SK-N-SH (cell line): ENCODE measurements around the gene CCDC81. TPM values are rescaled to one million over a fixed set of nuclear protein-coding genes. Genes with fewer than 3 reads are reported as not detected.

Source experiments
- CTCF ChIA-PET: fragments of 300-600, 350-600 bp; formaldehyde crosslinking; extraction: SDS; loops from one replicate; lab custom pipeline; 2021; lab: Yijun Ruan, JAX
- POLR2A ChIA-PET: fragments of 350-600 bp; sonication (Branson Sonifier 250); formaldehyde crosslinking; extraction: SDS; loops from one replicate; lab custom pipeline; 2020; ENCODE audit warnings: antibody characterized with exemption, inconsistent platforms; lab: Yijun Ruan, JAX
- DNase-seq: peaks from one replicate; pipeline ENCODE4 v3.0.0; 2012
- H2AFZ ChIP-seq: fragments of 200-600 bp; sonication (generic); 2 replicates; pipeline ENCODE4 v1.8.1; 2016; ENCODE audit warnings: antibody characterized with exemption, mild to moderate bottlenecking, low read depth
- H3F3A ChIP-seq: fragments of 200-600 bp; sonication (generic); replicated peaks from 2 replicates; pipeline ENCODE3; 2016; ENCODE audit warnings: antibody characterized with exemption, mild to moderate bottlenecking; ENCODE audit not compliant: insufficient read depth
- H3K27ac ChIP-seq, 2 experiments: fragments of 200-500 bp in 1 of 2; fragments of 200-600 bp in 1 of 2; sonication (Bioruptor generic) in 1 of 2; sonication (generic), shearing (Covaris generic) in 1 of 2; 2 replicates each; pipeline versions ENCODE4 v1.5.1 to v1.6.1; 2014 to 2016; ENCODE audit warnings: low read depth in 2 of 2, inconsistent platforms in 1 of 2, low read length in 1 of 2, mild to moderate bottlenecking in 1 of 2, mixed read lengths in 1 of 2
- H3K27me3 ChIP-seq: fragments of 200-600 bp; sonication (generic), shearing (Covaris generic); 2 replicates; pipeline ENCODE4 v1.6.1; 2016; ENCODE audit warnings: mixed run types; ENCODE audit not compliant: insufficient read depth
- H3K36me3 ChIP-seq, 2 experiments: fragments of 200-500 bp in 1 of 2; fragments of 200-600 bp in 1 of 2; sonication (Bioruptor generic) in 1 of 2; sonication (generic) in 1 of 2; replicated peaks in 1 of 2; 2 replicates each; pipeline versions ENCODE3 to v1.5.1; 2014 to 2016; ENCODE audit warnings: low read length in 1 of 2, mild to moderate bottlenecking in 1 of 2; ENCODE audit not compliant: insufficient read depth in 2 of 2, control insufficient read depth in 1 of 2
- H3K4me1 ChIP-seq, 2 experiments: fragments of 200-500 bp in 1 of 2; fragments of 200-600 bp in 1 of 2; sonication (Bioruptor generic) in 1 of 2; sonication (generic), shearing (Covaris generic) in 1 of 2; 2 replicates each; pipeline versions ENCODE4 v1.5.1 to v1.6.1; 2014 to 2016; ENCODE audit warnings: low read depth in 1 of 2, low read length in 1 of 2, mixed run types in 1 of 2; ENCODE audit not compliant: insufficient read depth in 2 of 2, control insufficient read depth in 1 of 2
- H3K4me2 ChIP-seq: fragments of 200-600 bp; sonication (generic), shearing (Covaris generic); 2 replicates; pipeline ENCODE4 v1.6.1; 2017; ENCODE audit warnings: mixed run types
- H3K4me3 ChIP-seq, 2 experiments: fragments of 200-500 bp in 1 of 2; fragments of 200-600 bp in 1 of 2; sonication (Bioruptor generic) in 1 of 2; sonication (generic), shearing (Covaris generic) in 1 of 2; 2 replicates each; pipeline versions ENCODE4 v1.5.1 to v1.8.1; 2014 to 2016; ENCODE audit warnings: low read depth in 2 of 2, inconsistent platforms in 1 of 2, low read length in 1 of 2, mild to moderate bottlenecking in 1 of 2, mixed read lengths in 1 of 2, moderate library complexity in 1 of 2
- H3K79me2 ChIP-seq: fragments of 200-600 bp; sonication (generic); 2 replicates; pipeline ENCODE4 v1.8.1; 2017; ENCODE audit warnings: mild to moderate bottlenecking; ENCODE audit not compliant: insufficient read depth
- H3K9ac ChIP-seq: fragments of 200-600 bp; sonication (generic); 2 replicates; pipeline ENCODE4 v1.6.1; 2017; ENCODE audit warnings: mixed run types
- H3K9me2 ChIP-seq: fragments of 200-600 bp; sonication (generic); 2 replicates; pipeline ENCODE4 v1.6.1; 2017; ENCODE audit warnings: mixed run types
- H3K9me3 ChIP-seq: fragments of 200-600 bp; sonication (generic); 2 replicates; pipeline ENCODE4 v1.6.1; 2017; ENCODE audit warnings: mixed run types, mild to moderate bottlenecking, moderate library complexity
- H4K20me1 ChIP-seq: fragments of 200-600 bp; sonication (generic); 2 replicates; pipeline ENCODE4 v1.6.1; 2017; ENCODE audit warnings: mild to moderate bottlenecking, mixed run types; ENCODE audit not compliant: insufficient read depth
- ELF1 ChIP-seq: IDR thresholded peaks from 2 replicates; pipeline ENCODE4 v1.4.0; 2012
- EP300 ChIP-seq, 2 experiments: IDR thresholded peaks; 2 replicates each; pipeline versions ENCODE4 v1.4.0 to v1.6.1; 2012; ENCODE audit warnings: borderline replicate concordance in 1 of 2, low read depth in 1 of 2, low read length in 1 of 2
- EZH2phosphoT487 ChIP-seq: fragments of 200-600 bp; sonication (generic); IDR thresholded peaks from 2 replicates; pipeline ENCODE4 v1.6.1; 2017; ENCODE audit warnings: low read depth, mixed run types, mild to moderate bottlenecking, antibody characterized with exemption, moderate library complexity, borderline replicate concordance
- GABPA ChIP-seq: IDR thresholded peaks from 2 replicates; pipeline ENCODE4 v1.4.0; 2012; ENCODE audit warnings: low read depth, mild to moderate bottlenecking
- GATA2 ChIP-seq: sonication (generic); formaldehyde crosslinking; IDR thresholded peaks from 2 replicates; pipeline ENCODE4 v1.5.0; 2020; ENCODE audit warnings: mild to moderate bottlenecking, missing genetic modification reagents
- JUND ChIP-seq: IDR thresholded peaks from 2 replicates; pipeline ENCODE4 v1.4.0; 2012
- MXI1 ChIP-seq: IDR thresholded peaks from 2 replicates; pipeline ENCODE4 v1.6.1; 2012; ENCODE audit warnings: mild to moderate bottlenecking, low read depth, low read length, improper control_type of control experiment
- PBX3 ChIP-seq: IDR thresholded peaks from 2 replicates; pipeline ENCODE4; 2012
- POLR2AphosphoS5 ChIP-seq: IDR thresholded peaks from 2 replicates; pipeline ENCODE4 v1.6.1; 2012; ENCODE audit warnings: low read depth, low read length
- RFX5 ChIP-seq: IDR thresholded peaks from 2 replicates; pipeline ENCODE4 v1.6.1; 2012; ENCODE audit warnings: mild to moderate bottlenecking, improper control_type of control experiment, low read length
- SMC3 ChIP-seq: IDR thresholded peaks from 2 replicates; pipeline ENCODE4 v1.6.1; 2012; ENCODE audit warnings: low read depth, low read length, improper control_type of control experiment
- TAF1 ChIP-seq: IDR thresholded peaks from 2 replicates; pipeline ENCODE4 v1.6.1; 2012; ENCODE audit warnings: low read depth, mild to moderate bottlenecking, low read length, moderate library complexity, borderline replicate concordance
- TCF12 ChIP-seq: IDR thresholded peaks from 2 replicates; pipeline ENCODE4 v1.4.0; 2012
- TEAD4 ChIP-seq: IDR thresholded peaks from 2 replicates; pipeline ENCODE4 v1.4.0; 2012; ENCODE audit warnings: mild to moderate bottlenecking, borderline replicate concordance; ENCODE audit not compliant: insufficient read depth
- USF1 ChIP-seq: IDR thresholded peaks from 2 replicates; pipeline ENCODE4 v1.4.0; 2012; ENCODE audit warnings: low read depth, borderline replicate concordance
- USF2 ChIP-seq: fragments of 150-350 bp; IDR thresholded peaks from 2 replicates; pipeline ENCODE4 v1.6.1; 2017; ENCODE audit warnings: antibody characterized with exemption, low read length, low read depth, borderline replicate concordance
- WGBS: methylation state at CpG from one replicate; pipeline ENCODE4 v1.1.6; 2017; ENCODE audit warnings: low lambda C conversion rate; 5-methylcytosine and 5-hydroxymethylcytosine counted together
- polyA plus RNA-seq, 3 experiments: library from polyadenylated mRNA; depleted of rRNA; stranded (reverse); fragments of >200 nt; gene quantifications; 2 replicates each; pipeline ENCODE4 v1.2.3, GENCODE V29; 2012
- TF ChIP-seq, protein P1 (sequence below): IDR thresholded peaks from 2 replicates; pipeline ENCODE4 v1.4.0; 2012; ENCODE audit warnings: low read depth
- TF ChIP-seq, protein P2 (sequence below): fragments of 150-350 bp; IDR thresholded peaks from 2 replicates; pipeline ENCODE4 v1.6.1; 2016; ENCODE audit warnings: mild to moderate bottlenecking, low read depth, low read length

The CCDC81 gene
- polyA plus RNA-seq, 1 of the 3 experiments (the other 2 are of a cell fraction), result 0.49 TPM

GRCh38 chr11:86435711-86436110 lies 61.0 kb downstream of the CCDC81 start:
- Histone ChIP-seq H3K27me3 (no peaks in the 10 kb centered on the region), H3K27ac (no peak overlapping the region), H3K9ac (no peak overlapping the region), H3F3A (peaks cover 12% of the 10 kb centered on the region), H3K4me3 (no peak overlapping the region), H3K9me2 (no peaks in the 10 kb centered on the region), H3K79me2 (no peaks in the 10 kb centered on the region), H3K4me2 (no peak overlapping the region), H4K20me1 (no peaks in the 10 kb centered on the region), H2AFZ (no peak overlapping the region), H3K9me3 (no peaks in the 10 kb centered on the region), H3K36me3 (no peaks in the 10 kb centered on the region), H3K4me1 (peaks cover 0 to 11% of the 10 kb centered on the region in 2 experiments; a peak in 2 of 4 replicates)
- no peak for DNase-seq
- WGBS, result 94% methylated on average over 2 of the region's 2 CpGs
- TF ChIP-seq EZH2phosphoT487, result no peak
- no peak for TF ChIP-seq TCF12
- no peak for TF ChIP-seq POLR2AphosphoS5
- TF ChIP-seq USF1, result no peak
- no peak for TF ChIP-seq SMC3
- TF ChIP-seq, protein P1, sequence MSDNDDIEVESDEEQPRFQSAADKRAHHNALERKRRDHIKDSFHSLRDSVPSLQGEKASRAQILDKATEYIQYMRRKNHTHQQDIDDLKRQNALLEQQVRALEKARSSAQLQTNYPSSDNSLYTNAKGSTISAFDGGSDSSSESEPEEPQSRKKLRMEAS, result no peak
- TF ChIP-seq MXI1, result no peak
- no peak for TF ChIP-seq RFX5
- no peak for TF ChIP-seq GATA2 (CRISPR knock-in tag)
- no peak for TF ChIP-seq ELF1
- no peak for TF ChIP-seq TEAD4
- TF ChIP-seq EP300 (IDR thresholded peaks at IDR 0.05; ENCODE audit: borderline replicate concordance in 1 of 2, low read depth in 1 of 2, low read length in 1 of 2), result no peak
- TF ChIP-seq PBX3, result no peak
- TF ChIP-seq TAF1, result no peak
- TF ChIP-seq, protein P2, sequence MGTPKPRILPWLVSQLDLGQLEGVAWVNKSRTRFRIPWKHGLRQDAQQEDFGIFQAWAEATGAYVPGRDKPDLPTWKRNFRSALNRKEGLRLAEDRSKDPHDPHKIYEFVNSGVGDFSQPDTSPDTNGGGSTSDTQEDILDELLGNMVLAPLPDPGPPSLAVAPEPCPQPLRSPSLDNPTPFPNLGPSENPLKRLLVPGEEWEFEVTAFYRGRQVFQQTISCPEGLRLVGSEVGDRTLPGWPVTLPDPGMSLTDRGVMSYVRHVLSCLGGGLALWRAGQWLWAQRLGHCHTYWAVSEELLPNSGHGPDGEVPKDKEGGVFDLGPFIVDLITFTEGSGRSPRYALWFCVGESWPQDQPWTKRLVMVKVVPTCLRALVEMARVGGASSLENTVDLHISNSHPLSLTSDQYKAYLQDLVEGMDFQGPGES, result no peak
- no peak for TF ChIP-seq JUND
- TF ChIP-seq USF2, result no peak
- TF ChIP-seq GABPA, result no peak
- ChIA-PET CTCF (interaction anchor here (1.0 kb wide), 1 partner anchor 15 kb away, joined by 3 read pairs; no protein-coding TSS in a partner anchor), POLR2A (interaction anchor here (1.1 kb wide), 1 partner anchor 39 kb away, joined by 3 read pairs; no protein-coding TSS in a partner anchor)
